Iris pigment epithelial cell (primary cell): Measurements from ENCODE around the gene SAYSD1.

ENCODE experiments used
- DNase-seq: peaks from one replicate; pipeline ENCODE4 v3.0.0-alpha.2; 2011; ENCODE audit warnings: low read depth

The SAYSD1 gene

GRCh38 chr6:39079197-39080125, 35.5 kb downstream of the SAYSD1 start:
- no peak for DNase-seq

DNA sequence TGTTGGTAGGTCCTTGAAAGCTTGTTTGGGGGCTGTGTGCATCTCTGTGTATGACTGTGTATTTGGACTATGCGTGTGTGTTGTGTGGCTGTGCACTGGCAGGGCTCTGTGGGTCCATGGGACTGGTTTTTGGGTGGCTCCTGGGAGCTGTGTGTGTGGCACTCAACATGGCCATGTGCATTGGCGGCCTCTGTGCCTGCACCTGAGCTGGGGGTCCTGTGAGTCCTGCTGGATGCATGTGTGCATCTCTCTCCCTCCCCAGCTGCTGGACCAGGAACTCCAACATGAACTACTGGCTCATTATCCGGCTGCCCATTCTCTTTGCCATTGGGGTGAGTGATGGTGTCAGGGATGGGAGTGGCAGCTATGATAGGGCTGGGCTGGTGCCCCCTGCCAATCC, 36.3 kb downstream of the SAYSD1 start:
- no peak for DNase-seq

DNA sequence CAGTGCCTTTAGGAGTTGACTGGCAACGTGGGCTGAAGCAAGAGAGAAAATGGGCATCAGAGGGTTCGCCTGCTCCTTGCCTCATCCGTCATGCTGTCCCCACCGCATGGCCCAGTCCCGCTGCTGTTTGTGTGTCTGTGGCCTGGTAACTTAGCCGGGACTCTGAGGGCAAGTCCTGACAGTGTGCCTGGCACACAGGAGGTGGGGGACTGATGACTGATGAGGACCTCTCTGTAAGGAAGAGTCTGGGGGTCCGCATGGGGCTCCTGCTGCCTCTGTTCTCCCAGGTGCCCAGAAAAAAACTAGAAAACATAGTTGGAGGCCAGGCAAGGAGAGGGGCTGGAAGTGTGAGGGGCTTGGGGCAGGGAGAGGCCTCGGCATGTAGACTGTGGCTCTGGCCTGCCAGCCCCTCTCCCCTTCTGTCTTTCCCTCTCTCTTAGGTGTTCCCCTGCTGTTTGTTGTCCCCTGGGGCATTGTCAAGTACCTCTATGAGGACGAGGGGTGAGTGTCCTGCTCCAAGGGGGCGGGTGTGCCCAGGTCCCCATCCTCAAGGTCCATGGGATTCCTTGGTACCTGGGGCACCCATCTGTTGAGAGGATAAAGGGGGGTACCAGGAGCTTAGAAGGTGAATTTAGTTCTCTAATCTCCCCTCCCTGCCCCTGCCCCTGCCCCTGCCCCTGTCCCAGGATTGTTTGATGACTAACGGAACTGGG, 36.9 kb downstream of the SAYSD1 start:
- no peak for DNase-seq

- no peak for DNase-seq
These were observed 38.1 kb downstream of the SAYSD1 start for GRCh38 chr6:39076623-39077535.

DNA sequence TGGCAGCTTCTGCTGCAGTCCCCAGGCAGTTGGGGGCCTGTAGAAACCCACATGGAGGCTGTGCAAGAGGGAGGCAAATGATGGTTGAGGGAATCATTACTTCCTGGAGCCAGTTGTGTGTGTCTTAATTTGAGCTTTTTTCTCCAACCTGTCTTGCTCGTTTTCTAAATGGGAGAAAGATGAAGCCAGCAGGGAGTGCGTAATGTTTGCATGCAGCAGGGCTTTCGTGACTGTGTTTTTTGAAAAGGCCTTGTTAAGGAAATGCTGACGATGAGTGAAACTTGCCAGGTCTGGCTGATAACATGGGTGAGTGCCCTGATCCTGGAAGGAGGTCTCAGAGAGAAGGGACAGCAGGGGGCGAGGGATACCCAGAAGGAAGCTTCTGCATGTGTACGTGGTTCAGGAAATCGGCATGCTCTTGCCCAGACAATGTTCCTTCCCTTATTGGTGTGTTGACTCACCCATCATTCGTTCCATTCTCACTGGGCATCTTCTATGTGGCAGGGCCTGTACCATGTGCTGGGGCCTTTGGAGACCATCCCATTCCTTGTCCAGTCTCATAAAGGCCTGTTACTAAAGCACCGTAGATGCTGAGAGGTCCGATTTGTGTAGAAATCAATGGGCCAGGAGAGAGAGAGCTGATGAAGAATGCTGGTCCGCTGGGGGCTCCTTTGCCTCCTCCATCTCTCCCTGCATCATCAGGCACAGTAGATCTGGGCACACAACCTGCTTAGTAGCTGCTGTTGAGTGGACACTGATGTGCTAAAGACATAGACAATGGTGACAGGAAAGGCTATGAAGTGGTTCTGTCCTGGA, 39.0 kb downstream of the SAYSD1 start:
- DNase-seq = no peak

GRCh38 chr6:39075010-39075686, 39.8 kb downstream of the SAYSD1 start:
- DNase-seq = no peak

GRCh38 chr6:39074486-39074885, 40.5 kb downstream of the SAYSD1 start:
- no peak for DNase-seq

DNA sequence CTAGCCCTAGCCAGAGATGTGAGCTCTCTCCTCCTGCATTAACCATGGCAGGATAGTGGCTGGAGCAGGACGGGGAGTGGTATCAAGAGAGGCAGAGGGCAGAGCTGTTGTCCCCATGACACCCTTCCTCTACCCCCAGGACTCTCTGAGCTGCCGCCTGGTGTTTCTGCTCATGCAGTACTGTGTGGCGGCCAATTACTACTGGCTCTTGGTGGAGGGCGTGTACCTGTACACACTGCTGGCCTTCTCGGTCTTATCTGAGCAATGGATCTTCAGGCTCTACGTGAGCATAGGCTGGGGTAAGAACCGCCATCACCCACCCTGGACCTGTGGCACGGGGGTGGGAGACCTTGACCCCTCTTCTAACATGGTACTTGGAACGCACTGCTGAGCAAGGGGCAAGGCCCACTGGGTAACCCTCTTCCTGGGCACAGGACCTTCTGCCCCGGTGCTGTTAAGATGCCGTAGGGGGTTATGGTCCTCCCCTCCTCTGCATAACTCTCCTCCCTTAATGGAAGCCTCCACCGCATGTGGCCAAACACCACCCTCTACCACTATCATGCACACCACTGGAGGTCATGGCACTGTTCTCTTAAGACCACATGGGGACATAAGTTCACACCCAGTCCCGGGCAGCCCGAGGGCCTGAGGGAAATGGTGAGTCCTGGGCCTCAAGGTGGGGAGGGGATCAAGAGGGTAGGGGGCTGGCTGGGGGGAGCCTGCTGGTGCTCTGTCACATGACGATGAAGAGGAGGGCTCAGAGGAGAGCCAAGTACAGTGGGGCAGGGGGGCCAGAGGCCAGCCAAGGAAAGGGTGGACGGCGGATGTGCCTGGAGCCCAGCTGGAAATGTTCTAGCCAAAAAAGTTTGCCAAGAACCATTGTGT, 41.3 kb downstream of the SAYSD1 start:
- no peak for DNase-seq

- no peak for DNase-seq
These were observed 42.2 kb downstream of the SAYSD1 start for GRCh38 chr6:39072830-39073229.

DNA sequence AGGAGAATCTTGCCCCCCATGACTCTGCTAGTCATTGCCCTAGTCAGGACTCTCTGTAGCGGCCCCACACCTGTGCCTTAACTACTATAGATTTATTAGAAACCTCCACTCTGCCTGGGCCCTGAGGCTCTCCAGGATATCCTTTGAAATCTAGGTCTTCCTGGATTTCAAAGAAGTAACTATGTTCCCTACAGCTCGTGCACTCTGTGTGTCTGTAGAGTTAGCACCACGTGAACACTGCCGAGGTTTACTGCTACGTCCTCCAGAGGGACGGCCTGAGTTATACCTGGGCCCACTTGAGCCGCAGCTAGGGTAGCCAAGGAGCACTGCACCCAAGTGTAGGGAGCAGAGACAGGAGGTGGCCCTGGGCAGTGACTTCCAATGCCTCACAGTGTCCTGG, 46.6 kb downstream of the SAYSD1 start:
- no peak for DNase-seq

- DNase-seq = no peak
These were observed 49.4 kb downstream of the SAYSD1 start for GRCh38 chr6:39065561-39065960.

DNA sequence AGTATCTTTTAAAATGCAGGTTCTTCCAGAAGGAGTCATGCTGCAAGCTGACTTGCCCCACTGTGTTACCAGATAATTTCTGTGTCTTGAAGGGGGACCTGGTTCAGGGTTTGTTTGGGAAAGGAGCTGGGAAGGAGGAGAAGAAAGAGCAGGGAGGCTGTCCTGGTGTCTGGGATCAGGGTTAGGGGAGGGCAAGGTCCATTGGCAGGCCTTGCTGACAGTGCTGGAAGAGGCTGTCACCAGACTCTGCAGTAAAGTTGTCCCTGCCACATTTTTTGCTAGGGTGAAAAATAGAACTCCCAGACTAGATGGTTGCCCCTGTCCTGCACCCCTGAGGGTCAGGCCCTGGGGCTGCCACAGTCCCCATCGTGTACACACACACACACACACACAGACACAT, 51.5 kb downstream of the SAYSD1 start:
- DNase-seq = no peak

- no peak for DNase-seq
These were observed 52.8 kb downstream of the SAYSD1 start for GRCh38 chr6:39062014-39062740.

- DNase-seq = no peak
These were observed 53.4 kb downstream of the SAYSD1 start for GRCh38 chr6:39061588-39061987.

GRCh38 chr6:39061182-39061581, 53.8 kb downstream of the SAYSD1 start:
- no peak for DNase-seq

GRCh38 chr6:39060467-39061160, 54.4 kb downstream of the SAYSD1 start:
- DNase-seq = no peak

GRCh38 chr6:39059496-39060310, 55.3 kb downstream of the SAYSD1 start:
- DNase-seq = no peak
